Loucy (cell line): ENCODE data around the gene SYMPK.

ENCODE experiments used
- H2AFZ ChIP-seq: fragments of 200-600 bp; sonication (generic); 2 replicates; pipeline ENCODE4 v1.6.0; 2016; ENCODE audit warnings: antibody characterized with exemption, mild to moderate bottlenecking, low read length, moderate library complexity
- H3F3A ChIP-seq: fragments of 200-600 bp; 2 replicates; pipeline ENCODE4 v1.6.0; 2016; ENCODE audit warnings: antibody characterized with exemption, low read depth, mild to moderate bottlenecking
- H3K27me3 ChIP-seq: fragments of 200-600 bp; sonication (generic); 2 replicates; pipeline ENCODE4 v1.6.1; 2014; ENCODE audit warnings: low read length, mild to moderate bottlenecking; ENCODE audit not compliant: insufficient read depth, poor library complexity, severe bottlenecking
- H3K36me3 ChIP-seq: fragments of 200-600 bp; sonication (generic); 2 replicates; pipeline ENCODE4 v1.6.1; 2016; ENCODE audit warnings: low read length; ENCODE audit not compliant: insufficient read depth
- H3K4me1 ChIP-seq: fragments of 200-600 bp; sonication (generic); 2 replicates; pipeline ENCODE4 v1.5.1; 2014; ENCODE audit warnings: low read length, mild to moderate bottlenecking; ENCODE audit not compliant: insufficient read depth, poor library complexity, severe bottlenecking
- H3K4me2 ChIP-seq: fragments of 200-600 bp; sonication (generic); 2 replicates; pipeline ENCODE4 v1.6.0; 2014; ENCODE audit warnings: antibody characterized with exemption, low read length, low read depth, mild to moderate bottlenecking; ENCODE audit not compliant: poor library complexity, severe bottlenecking
- H3K4me3 ChIP-seq: fragments of 200-600 bp; sonication (generic); 2 replicates; pipeline ENCODE4 v1.5.1; 2014; ENCODE audit warnings: low read length, mild to moderate bottlenecking, mixed read lengths; ENCODE audit not compliant: poor library complexity, severe bottlenecking
- H3K79me2 ChIP-seq: fragments of 200-600 bp; sonication (generic); 2 replicates; pipeline ENCODE4 v1.6.1; 2014; ENCODE audit warnings: low read length; ENCODE audit not compliant: insufficient read depth
- H3K9ac ChIP-seq: fragments of 200-600 bp; sonication (generic); 2 replicates; pipeline ENCODE4 v1.6.0; 2014; ENCODE audit warnings: mild to moderate bottlenecking, low read depth, low read length, moderate library complexity; ENCODE audit not compliant: poor library complexity, severe bottlenecking
- H3K9me2 ChIP-seq: fragments of 200-600 bp; sonication (generic); replicated peaks from 2 replicates; pipeline ENCODE4 v1.6.1; 2016; ENCODE audit warnings: low read depth, low read length, mixed read lengths
- H3K9me3 ChIP-seq: fragments of 200-600 bp; sonication (generic); 2 replicates; pipeline ENCODE4 v1.6.1; 2014; ENCODE audit warnings: mild to moderate bottlenecking, antibody characterized with exemption, low read length, low read depth; ENCODE audit not compliant: insufficient read depth
- H4K20me1 ChIP-seq: fragments of 200-600 bp; sonication (generic); 2 replicates; pipeline ENCODE4 v1.6.0; 2014; ENCODE audit warnings: antibody characterized with exemption, low read length, mild to moderate bottlenecking; ENCODE audit not compliant: insufficient read depth, poor library complexity, severe bottlenecking
- CTCF ChIP-seq: fragments of 200-600 bp; sonication (generic); conservative IDR thresholded peaks from 2 replicates; pipeline ENCODE4 v1.5.1; 2014; ENCODE audit warnings: mild to moderate bottlenecking, antibody characterized with exemption, low read length
- EZH2phosphoT487 ChIP-seq: fragments of 200-600 bp; IDR thresholded peaks from 2 replicates; pipeline ENCODE4 v1.6.1; 2018; ENCODE audit warnings: antibody characterized with exemption, mild to moderate bottlenecking, moderate library complexity, borderline replicate concordance

SYMPK gene

GRCh38 chr19:45825917-45826893 lies 36.7 kb downstream of the SYMPK start:
- Histone ChIP-seq H3K9me2 (no peaks in the 10 kb centered on the region), H4K20me1 (no peaks in the 10 kb centered on the region), H3K36me3 (peaks cover 77% of the 10 kb centered on the region; the same call in 1 of the 2 replicates), H3K9me3 (no peaks in the 10 kb centered on the region), H3F3A (no peaks in the 10 kb centered on the region), H3K4me2 (no peak overlapping the region), H3K9ac (no peak overlapping the region), H3K4me1 (no peaks in the 10 kb centered on the region), H3K79me2 (no peaks in the 10 kb centered on the region), H3K27me3 (no peaks in the 10 kb centered on the region), H3K4me3 (no peak overlapping the region), H2AFZ (no peak overlapping the region)
- no peak for TF ChIP-seq EZH2phosphoT487

DNA sequence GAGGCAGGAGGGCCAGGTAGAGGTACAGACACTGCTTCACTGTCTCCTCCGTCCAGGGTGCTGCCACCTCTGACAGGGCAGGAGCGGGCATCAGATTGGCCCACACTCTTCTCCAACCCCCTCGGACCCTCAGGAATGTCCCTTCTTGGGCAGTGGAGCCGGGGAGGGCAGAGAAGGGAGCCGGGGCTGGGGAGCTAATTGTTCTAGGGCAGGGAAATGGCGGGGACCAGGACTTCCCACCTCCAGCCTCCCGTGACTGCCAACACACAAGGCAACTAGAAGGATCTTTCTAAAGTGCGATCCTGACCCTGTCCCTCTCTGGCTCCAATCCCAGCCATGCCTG lies 37.7 kb downstream of the SYMPK start:
- H3K4me1 ChIP-seq, result no peaks in the 10 kb centered on the region
- H3K27me3 ChIP-seq, result no peaks in the 10 kb centered on the region
- TF ChIP-seq EZH2phosphoT487 (no peak), CTCF (no peak)
- peaks cover 75% of the 10 kb centered on the region; the same call in 1 of the 2 replicates for H3K36me3 ChIP-seq
- H3K9me2 ChIP-seq, result no peaks in the 10 kb centered on the region
- H3K79me2 ChIP-seq, result no peaks in the 10 kb centered on the region
- H3K9me3 ChIP-seq, result no peaks in the 10 kb centered on the region
- H3K9ac ChIP-seq, result no peak overlapping the region
- H3F3A ChIP-seq, result no peaks in the 10 kb centered on the region
- H4K20me1 ChIP-seq, result peaks cover 2% of the 10 kb centered on the region
- H3K4me3 ChIP-seq, result no peak overlapping the region
- no peak overlapping the region for H2AFZ ChIP-seq
- H3K4me2 ChIP-seq, result no peak overlapping the region

DNA sequence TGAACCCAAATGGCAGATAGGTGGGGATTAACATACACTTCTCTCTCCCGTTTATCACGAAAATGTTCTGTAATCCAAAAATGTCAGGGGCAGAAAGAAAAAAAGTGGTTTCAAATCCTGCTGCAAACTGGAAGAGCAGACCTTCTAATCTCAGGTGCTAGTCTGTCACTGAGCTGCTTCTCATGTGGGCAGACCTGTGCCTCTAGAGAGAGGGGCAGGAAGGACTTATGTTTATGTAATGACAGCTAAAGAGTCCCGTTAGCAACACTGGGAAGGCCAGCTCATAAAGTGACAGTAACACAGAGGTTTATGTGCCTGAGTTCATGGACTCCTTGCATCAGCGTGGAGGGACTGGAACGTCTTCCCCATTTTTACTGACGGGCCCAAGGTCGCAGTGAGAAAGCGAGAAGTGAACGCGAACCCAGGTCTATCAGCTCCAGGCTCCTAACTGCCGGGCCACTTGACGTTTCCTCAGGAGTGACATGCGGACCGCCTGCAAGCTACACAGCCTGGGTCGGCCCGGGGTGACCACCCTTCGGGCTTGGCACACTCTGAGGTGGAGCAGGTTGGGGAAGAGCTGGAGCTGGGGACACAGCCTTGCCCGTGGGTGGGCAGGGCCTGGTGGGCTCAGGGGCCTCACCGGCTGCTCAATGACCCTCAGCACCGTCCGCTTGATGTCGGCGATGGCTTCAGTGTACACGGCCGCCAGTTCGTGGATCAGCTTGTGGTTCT lies 38.2 kb downstream of the SYMPK start:
- no peak for TF ChIP-seq EZH2phosphoT487
- no peak for TF ChIP-seq CTCF
- H3K9me2 ChIP-seq, result no peaks in the 10 kb centered on the region
- no peaks in the 10 kb centered on the region for H3K9me3 ChIP-seq
- H3K4me3 ChIP-seq, result no peak overlapping the region
- H3K36me3 ChIP-seq, result peaks cover 74% of the 10 kb centered on the region; the same call in 1 of the 2 replicates
- no peak overlapping the region for H3K4me2 ChIP-seq
- H3K27me3 ChIP-seq, result no peaks in the 10 kb centered on the region
- no peaks in the 10 kb centered on the region for H3F3A ChIP-seq
- peaks cover 2% of the 10 kb centered on the region for H4K20me1 ChIP-seq
- H3K79me2 ChIP-seq, result no peaks in the 10 kb centered on the region
- H3K4me1 ChIP-seq, result no peaks in the 10 kb centered on the region
- no peak overlapping the region for H2AFZ ChIP-seq
- H3K9ac ChIP-seq, result no peak overlapping the region
